ENCODE results near the gene TTC21A. TPM values are rescaled to one million over a fixed set of nuclear protein-coding genes. Genes with fewer than 3 reads are reported as not detected.

The TTC21A gene
- total RNA-seq, 2 donors from 2014 or later = 2.7 to 4.7 TPM

Other genes starting within 250 kb of the TTC21A start
- gene SCN11A, start 55.7 kb upstream of the TTC21A start, total RNA-seq = under 1 TPM; 0.21 to 0.22 TPM
- gene WDR48, start 55.7 kb upstream of the TTC21A start, total RNA-seq = 10 to 100 TPM; 56.6 to 81.1 TPM
- gene GORASP1, start 53 bp upstream of the TTC21A start, total RNA-seq = 10 to 100 TPM; 21.2 to 24.2 TPM
- 100 to 1,000 TPM in 1 of 2 donors, 10 to 100 TPM in 1; 42.9 to 145 TPM for gene CSRNP1, start 45.9 kb downstream of the TTC21A start, total RNA-seq
- 10 to 100 TPM in 1 of 2 donors, under 1 TPM in 1; 0.99 to 17.2 TPM for gene XIRP1, start 84.9 kb downstream of the TTC21A start, total RNA-seq
- under 1 TPM; 0.13 to 0.37 TPM for gene CX3CR1, start 172.4 kb downstream of the TTC21A start, total RNA-seq
- 10 to 100 TPM in 1 of 2 donors, under 1 TPM in 1; 0.87 to 10.2 TPM for gene CCR8, start 222.0 kb downstream of the TTC21A start, total RNA-seq

Measured in activated T-helper 17 cell treated with anti-CD3 and anti-CD28 coated beads, Interleukin-2, amount 50 U/mL, for 72 hours (primary cell).